Colonic mucosa (tissue), 4 donors: ENCODE data around the gene USP10. TPM values are rescaled to one million over a fixed set of nuclear protein-coding genes. Genes with fewer than 3 reads are reported as not detected.

Experiments
- DNase-seq: peaks from one replicate; pipeline ENCODE4 v3.0.0-alpha.2; 2020
- H3K27ac ChIP-seq: fragments of 200-600 bp; one replicate; pipeline ENCODE4 v1.8.0; 2021
- H3K27me3 ChIP-seq: fragments of 200-600 bp; one replicate; pipeline ENCODE4 v1.8.0; 2021
- H3K36me3 ChIP-seq: fragments of 200-600 bp; one replicate; pipeline ENCODE4 v1.8.0; 2021
- H3K4me1 ChIP-seq: fragments of 200-600 bp; one replicate; pipeline ENCODE4 v1.8.0; 2021; ENCODE audit warnings: mild to moderate bottlenecking
- H3K4me3 ChIP-seq: fragments of 200-600 bp; one replicate; pipeline ENCODE4 v1.8.0; 2021
- H3K9ac ChIP-seq, 2 donors: one replicate each; pipeline ENCODE4 v1.7.0; 2013; ENCODE audit warnings: control low read depth in 2 of 2, low read depth in 2 of 2, low read length in 2 of 2
- H3K9me3 ChIP-seq: fragments of 200-600 bp; one replicate; pipeline ENCODE4 v1.8.0; 2021
- CTCF ChIP-seq: fragments of 200-600 bp; IDR thresholded peaks from one replicate; pipeline ENCODE4 v1.8.0; 2022; ENCODE audit warnings: antibody characterized with exemption, mild to moderate bottlenecking
- intact Hi-C: fragments of 100-400 bp; cut with DNase I; formaldehyde crosslinking; loops from one replicate; pipeline ENCODE4 v1.14.1; 2022
- total RNA-seq, 2 donors: library from RNA; stranded (reverse); fragmentation: NEBNext Ultra II Directional in 1 of 2; extraction: Animal tissue kit (Norgen Biotek cat#: 25700) in 1 of 2; gene quantifications; one replicate each; pipeline ENCODE4 v1.2.1, GENCODE V29; 2021
- donor health status: healthy.
- donor health status: DM: no; HTN: no; CAD: no.
- donor health status: DM: no; HTN: no; CAD: no.

The USP10 gene
- total RNA-seq, 2 donors from 2014 or later: 70.0 to 88.2 TPM

- no peaks in the 10 kb centered on the region for H3K36me3 ChIP-seq
- DNase-seq: no peak
- no peak for TF ChIP-seq CTCF
- no peak overlapping the region for H3K4me3 ChIP-seq
- H3K27me3 ChIP-seq: no peaks in the 10 kb centered on the region
- H3K4me1 ChIP-seq: no peaks in the 10 kb centered on the region
- no peak overlapping the region for H3K9ac ChIP-seq
- intact Hi-C loops: no loop called here
- H3K27ac ChIP-seq: no peak overlapping the region
- H3K9me3 ChIP-seq: no peaks in the 10 kb centered on the region
Measured at GRCh38 chr16:84712138-84712671, 12.4 kb downstream of the USP10 start.

GRCh38 chr16:84712801-84713775 is 13.3 kb downstream of the USP10 start:
- Histone ChIP-seq H3K9me3 (no peaks in the 10 kb centered on the region), H3K4me1 (no peaks in the 10 kb centered on the region), H3K36me3 (no peaks in the 10 kb centered on the region), H3K27me3 (no peaks in the 10 kb centered on the region), H3K27ac (no peak overlapping the region), H3K4me3 (no peak overlapping the region), H3K9ac (no peak overlapping the region)
- no peak for TF ChIP-seq CTCF
- no peak for DNase-seq
- intact Hi-C loops: no loop called here

GRCh38 chr16:84714028-84714427 is 14.2 kb downstream of the USP10 start:
- no peak overlapping the region for H3K4me3 ChIP-seq
- no peak overlapping the region for H3K27ac ChIP-seq
- H3K4me1 ChIP-seq: no peaks in the 10 kb centered on the region
- H3K36me3 ChIP-seq: no peaks in the 10 kb centered on the region
- intact Hi-C loops: no loop called here
- no peak overlapping the region for H3K9ac ChIP-seq
- no peak for DNase-seq
- no peaks in the 10 kb centered on the region for H3K9me3 ChIP-seq
- H3K27me3 ChIP-seq: no peaks in the 10 kb centered on the region
- no peak for TF ChIP-seq CTCF

GRCh38 chr16:84715424-84715823 is 15.6 kb downstream of the USP10 start:
- DNase-seq: no peak
- Histone ChIP-seq H3K27me3 (no peaks in the 10 kb centered on the region), H3K4me3 (no peak overlapping the region), H3K27ac (no peak overlapping the region), H3K9ac (no peak overlapping the region), H3K4me1 (no peaks in the 10 kb centered on the region), H3K9me3 (no peaks in the 10 kb centered on the region), H3K36me3 (no peaks in the 10 kb centered on the region)
- intact Hi-C loops: no loop called here
- no peak for TF ChIP-seq CTCF

- Histone ChIP-seq H3K9ac (no peak overlapping the region), H3K4me1 (no peaks in the 10 kb centered on the region), H3K27ac (no peak overlapping the region), H3K9me3 (no peaks in the 10 kb centered on the region), H3K4me3 (no peak overlapping the region), H3K36me3 (no peaks in the 10 kb centered on the region), H3K27me3 (no peaks in the 10 kb centered on the region)
- no peak for TF ChIP-seq CTCF
- intact Hi-C loops: no loop called here
- DNase-seq: no peak
Measured at GRCh38 chr16:84715854-84716253, 16.1 kb downstream of the USP10 start.
